Adrenal gland (tissue), 5 donors: ENCODE measurements around the gene DACT3.

Experiments
- CTCF ChIP-seq, 6 experiments: fragments of 450-650 bp in 4 of 6; fragments of 200-600 bp in 2 of 6; sonication (generic) in 1 of 6; IDR thresholded peaks; 1 replicate in 5 of 6; 2 replicates in 1 of 6; pipeline versions ENCODE4 v1.5.1 to v1.8.0; 2016 to 2021; ENCODE audit warnings: antibody characterized with exemption in 6 of 6, mild to moderate bottlenecking in 2 of 6, moderate library complexity in 1 of 6
- POLR2A ChIP-seq, 2 donors: fragments of 450-650 bp; IDR thresholded peaks; one replicate each; pipeline ENCODE4 v1.6.1; 2017; ENCODE audit warnings: antibody characterized with exemption in 2 of 2, mild to moderate bottlenecking in 2 of 2, moderate library complexity in 1 of 2
- donor health status: DM: no; HTN: no; CAD: no.

- TF ChIP-seq CTCF (IDR thresholded peaks at IDR 0.05), result no peak
- no peak for TF ChIP-seq POLR2A (IDR thresholded peaks at IDR 0.05)
These were observed 30.1 kb upstream of the DACT3 start for GRCh38 chr19:46691104-46691503.
